DOHH2 (cell line): Measurements from ENCODE around the gene DCXR.

Source experiments
- H3F3A ChIP-seq: fragments of 200-600 bp; sonication (generic), shearing (Covaris generic); 2 replicates; pipeline ENCODE4 v1.6.0; 2016; ENCODE audit warnings: antibody characterized with exemption, mild to moderate bottlenecking; ENCODE audit not compliant: control insufficient read depth, insufficient read depth
- H3K27ac ChIP-seq: fragments of 200-600 bp; sonication (generic); 2 replicates; pipeline ENCODE4 v1.5.1; 2014; ENCODE audit warnings: low read depth, mild to moderate bottlenecking, low read length, moderate library complexity
- H3K27me3 ChIP-seq: fragments of 200-600 bp; sonication (generic); 2 replicates; pipeline ENCODE4 v1.6.1; 2014; ENCODE audit warnings: mild to moderate bottlenecking, low read length, mixed read lengths; ENCODE audit not compliant: control insufficient read depth
- H3K36me3 ChIP-seq: fragments of 200-600 bp; sonication (generic); 2 replicates; pipeline ENCODE4 v1.6.1; 2014; ENCODE audit warnings: mild to moderate bottlenecking, low read length, moderate library complexity, mixed read lengths; ENCODE audit not compliant: control insufficient read depth
- H3K4me1 ChIP-seq: fragments of 200-600 bp; sonication (generic); 2 replicates; pipeline ENCODE4 v1.6.1; 2014; ENCODE audit warnings: mild to moderate bottlenecking, low read length, mixed read lengths; ENCODE audit not compliant: control insufficient read depth
- H3K4me2 ChIP-seq: fragments of 200-600 bp; sonication (generic); 2 replicates; pipeline ENCODE4 v1.6.0; 2014; ENCODE audit warnings: mild to moderate bottlenecking, low read length, moderate library complexity
- H3K4me3 ChIP-seq: fragments of 200-600 bp; sonication (generic); 2 replicates; pipeline ENCODE4 v1.5.1; 2014; ENCODE audit warnings: mild to moderate bottlenecking, low read length, mixed read lengths
- H3K79me2 ChIP-seq: fragments of 200-600 bp; sonication (generic); 2 replicates; pipeline ENCODE4 v1.6.1; 2014; ENCODE audit warnings: mild to moderate bottlenecking, low read length, mixed read lengths; ENCODE audit not compliant: control insufficient read depth
- H3K9me2 ChIP-seq: fragments of 200-600 bp; sonication (generic); replicated peaks from 2 replicates; pipeline ENCODE4 v1.6.1; 2014; ENCODE audit warnings: mild to moderate bottlenecking, low read length, mixed read lengths; ENCODE audit not compliant: control insufficient read depth
- H3K9me3 ChIP-seq: fragments of 200-600 bp; sonication (generic); 2 replicates; pipeline ENCODE4 v1.6.1; 2014; ENCODE audit warnings: antibody characterized with exemption, low read length, mixed read lengths; ENCODE audit not compliant: control insufficient read depth, insufficient read depth
- H4K20me1 ChIP-seq: fragments of 200-600 bp; sonication (generic); 2 replicates; pipeline ENCODE4 v1.6.0; 2014; ENCODE audit warnings: low read depth, mild to moderate bottlenecking, antibody characterized with exemption, low read length, moderate library complexity; ENCODE audit not compliant: control insufficient read depth, insufficient read depth
- EZH2phosphoT487 ChIP-seq: fragments of 200-600 bp; sonication (generic); IDR thresholded peaks from 2 replicates; pipeline ENCODE4 v1.6.1; 2017; ENCODE audit warnings: borderline replicate concordance, mild to moderate bottlenecking, antibody characterized with exemption, low read length, moderate library complexity, mixed read lengths
- TF ChIP-seq, protein P1 (sequence below): fragments of 200-600 bp; sonication (generic); IDR thresholded peaks from one replicate; pipeline ENCODE4 v1.5.1; 2014; ENCODE audit warnings: antibody characterized with exemption, mild to moderate bottlenecking, low read depth, low read length; ENCODE audit not compliant: poor library complexity, severe bottlenecking

The DCXR gene

DNA sequence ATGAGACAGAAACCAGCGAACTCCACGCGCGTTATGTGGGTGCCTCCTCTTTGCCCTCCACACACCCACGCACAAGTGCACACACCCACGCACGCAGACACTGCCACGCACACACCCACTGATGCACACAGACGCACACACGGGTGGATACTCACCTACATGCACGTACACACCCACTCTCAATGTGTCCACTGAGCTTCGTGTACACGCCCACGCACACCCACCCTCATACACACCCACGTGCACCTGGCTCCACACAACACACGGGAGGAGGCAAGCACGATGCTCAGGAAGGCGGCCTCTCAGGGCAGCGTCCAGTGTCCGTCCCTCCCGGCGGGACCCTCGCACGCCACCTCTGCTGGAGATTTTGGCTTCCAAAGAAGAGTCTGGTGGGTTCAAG is 9.9 kb upstream of the DCXR start:
- H3K4me3 ChIP-seq: no peak overlapping the region
- H3K9me3 ChIP-seq: no peaks in the 10 kb centered on the region
- H3K79me2 ChIP-seq: peaks cover 7% of the 10 kb centered on the region
- TF ChIP-seq, protein P1, sequence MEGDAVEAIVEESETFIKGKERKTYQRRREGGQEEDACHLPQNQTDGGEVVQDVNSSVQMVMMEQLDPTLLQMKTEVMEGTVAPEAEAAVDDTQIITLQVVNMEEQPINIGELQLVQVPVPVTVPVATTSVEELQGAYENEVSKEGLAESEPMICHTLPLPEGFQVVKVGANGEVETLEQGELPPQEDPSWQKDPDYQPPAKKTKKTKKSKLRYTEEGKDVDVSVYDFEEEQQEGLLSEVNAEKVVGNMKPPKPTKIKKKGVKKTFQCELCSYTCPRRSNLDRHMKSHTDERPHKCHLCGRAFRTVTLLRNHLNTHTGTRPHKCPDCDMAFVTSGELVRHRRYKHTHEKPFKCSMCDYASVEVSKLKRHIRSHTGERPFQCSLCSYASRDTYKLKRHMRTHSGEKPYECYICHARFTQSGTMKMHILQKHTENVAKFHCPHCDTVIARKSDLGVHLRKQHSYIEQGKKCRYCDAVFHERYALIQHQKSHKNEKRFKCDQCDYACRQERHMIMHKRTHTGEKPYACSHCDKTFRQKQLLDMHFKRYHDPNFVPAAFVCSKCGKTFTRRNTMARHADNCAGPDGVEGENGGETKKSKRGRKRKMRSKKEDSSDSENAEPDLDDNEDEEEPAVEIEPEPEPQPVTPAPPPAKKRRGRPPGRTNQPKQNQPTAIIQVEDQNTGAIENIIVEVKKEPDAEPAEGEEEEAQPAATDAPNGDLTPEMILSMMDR: no peak
- TF ChIP-seq EZH2phosphoT487: no peak
- peaks cover 9% of the 10 kb centered on the region for H3K4me1 ChIP-seq
- H3F3A ChIP-seq: no peaks in the 10 kb centered on the region
- no peaks in the 10 kb centered on the region for H3K9me2 ChIP-seq
- no peak overlapping the region for H3K27ac ChIP-seq
- no peak overlapping the region for H3K4me2 ChIP-seq
- no peaks in the 10 kb centered on the region for H3K27me3 ChIP-seq
- H3K36me3 ChIP-seq: no peaks in the 10 kb centered on the region
- H4K20me1 ChIP-seq: no peaks in the 10 kb centered on the region

DNA sequence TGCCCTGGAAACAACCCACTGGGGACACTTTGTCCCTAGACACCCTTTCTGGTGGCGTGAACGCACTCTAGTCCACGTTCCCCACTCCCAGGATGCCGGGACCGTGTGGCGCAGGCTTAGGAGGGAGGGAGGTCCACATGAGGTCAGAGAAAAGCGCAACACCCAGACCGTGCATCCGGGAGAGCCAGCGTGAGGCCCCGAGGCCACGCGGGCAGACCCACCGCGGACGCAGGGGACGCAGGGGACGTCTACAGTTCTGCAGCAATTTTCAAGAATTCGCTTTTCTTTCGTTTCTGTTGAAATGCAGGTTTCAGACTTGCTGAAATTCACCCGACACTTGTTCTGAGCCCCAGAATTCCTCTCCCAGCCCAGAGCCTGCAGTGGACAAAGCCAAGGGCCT is 9.4 kb upstream of the DCXR start:
- Histone ChIP-seq H3F3A (no peaks in the 10 kb centered on the region), H3K9me2 (no peaks in the 10 kb centered on the region), H3K9me3 (no peaks in the 10 kb centered on the region), H3K79me2 (peaks cover 3% of the 10 kb centered on the region; the same call in 1 of the 2 replicates), H4K20me1 (no peaks in the 10 kb centered on the region), H3K4me1 (peaks cover 9% of the 10 kb centered on the region), H3K4me2 (no peak overlapping the region), H3K27ac (no peak overlapping the region), H3K4me3 (no peak overlapping the region), H3K36me3 (no peaks in the 10 kb centered on the region), H3K27me3 (no peaks in the 10 kb centered on the region)
- TF ChIP-seq, protein P1: no peak
- no peak for TF ChIP-seq EZH2phosphoT487

DNA sequence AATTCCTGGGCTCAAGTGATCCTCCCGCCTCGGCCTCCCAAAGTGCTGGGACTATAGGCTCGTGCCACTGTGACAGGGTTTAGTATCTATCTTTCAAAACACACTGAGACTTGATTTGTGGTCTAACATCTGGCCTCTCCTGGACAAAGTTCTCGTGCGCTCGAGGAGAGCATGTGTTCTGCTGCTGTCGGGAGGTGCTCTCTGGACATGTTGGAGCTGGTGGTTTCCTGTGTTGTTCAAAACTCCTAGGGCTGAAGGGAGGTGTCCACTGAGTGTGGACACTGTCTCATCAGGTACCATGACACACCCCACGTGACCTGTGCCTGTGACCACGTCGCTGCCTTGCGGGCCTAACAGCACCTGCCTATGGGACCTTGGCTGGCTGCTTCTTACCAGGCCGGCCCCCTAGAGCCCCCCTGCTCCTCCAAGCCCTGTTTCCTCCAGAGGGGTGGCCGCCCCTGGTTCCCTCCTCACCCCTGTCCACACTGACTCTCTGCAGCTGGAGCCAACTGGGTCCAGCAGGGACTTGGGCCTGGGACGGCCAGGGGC is 8.5 kb upstream of the DCXR start:
- Histone ChIP-seq H3K36me3 (no peaks in the 10 kb centered on the region), H3K27me3 (no peaks in the 10 kb centered on the region), H3K79me2 (peaks cover 1% of the 10 kb centered on the region; the same call in 1 of the 2 replicates), H3K27ac (no peak overlapping the region), H3K4me1 (peaks cover 8% of the 10 kb centered on the region), H3K4me2 (no peak overlapping the region), H3K9me2 (no peaks in the 10 kb centered on the region), H3K9me3 (no peaks in the 10 kb centered on the region), H3K4me3 (no peak overlapping the region), H3F3A (no peaks in the 10 kb centered on the region), H4K20me1 (no peaks in the 10 kb centered on the region)
- TF ChIP-seq, protein P1: no peak
- no peak for TF ChIP-seq EZH2phosphoT487
